Neural cell (in vitro differentiated cells): ENCODE results near the gene NELL1. TPM values are rescaled to one million over a fixed set of nuclear protein-coding genes. Genes with fewer than 3 reads are reported as not detected.

Experiments
- H2AFZ ChIP-seq: fragments of 200-600, 300-800 bp; sonication (generic), shearing (Covaris generic); 2 replicates; pipeline ENCODE4 v1.6.0; 2014; ENCODE audit warnings: low read depth, mild to moderate bottlenecking, antibody characterized with exemption, low read length, moderate library complexity
- H3F3A ChIP-seq: fragments of 200-600 bp; shearing (Covaris generic); 2 replicates; pipeline ENCODE4 v1.6.1; 2016; ENCODE audit warnings: mild to moderate bottlenecking, moderate library complexity, mixed read lengths, antibody characterized with exemption, low read length; ENCODE audit not compliant: insufficient read depth, poor library complexity, severe bottlenecking
- H3K27ac ChIP-seq: fragments of 200-600, 300-800 bp; sonication (generic), shearing (Covaris generic); 2 replicates; pipeline ENCODE4 v1.5.1; 2014; ENCODE audit warnings: mild to moderate bottlenecking, low read length, moderate library complexity
- H3K27me3 ChIP-seq: fragments of 300-800, 200-600 bp; sonication (generic), shearing (Covaris generic); 2 replicates; pipeline ENCODE4 v1.6.0; 2014; ENCODE audit warnings: mild to moderate bottlenecking, low read depth, low read length, moderate library complexity; ENCODE audit not compliant: insufficient read depth
- H3K36me3 ChIP-seq: fragments of 300-800, 200-600 bp; sonication (generic), shearing (Covaris generic); 2 replicates; pipeline ENCODE4 v1.5.1; 2014; ENCODE audit warnings: mild to moderate bottlenecking, antibody characterized with exemption, low read length, moderate library complexity; ENCODE audit not compliant: insufficient read depth
- H3K4me2 ChIP-seq: fragments of 300-800, 200-600 bp; sonication (generic), shearing (Covaris generic); 2 replicates; pipeline ENCODE4 v1.6.0; 2014; ENCODE audit warnings: mild to moderate bottlenecking, low read length
- H3K4me3 ChIP-seq: fragments of 300-800, 200-600 bp; sonication (generic), shearing (Covaris generic); 2 replicates; pipeline ENCODE4 v1.5.1; 2014; ENCODE audit warnings: mild to moderate bottlenecking, low read length, moderate library complexity
- H3K79me2 ChIP-seq: fragments of 200-600 bp; shearing (Covaris generic); replicated peaks from 2 replicates; pipeline ENCODE4 v1.6.0; 2014; ENCODE audit warnings: mild to moderate bottlenecking, low read length, moderate library complexity; ENCODE audit not compliant: insufficient read depth
- H3K9ac ChIP-seq: fragments of 300-800, 200-600 bp; sonication (generic), shearing (Covaris generic); 2 replicates; pipeline ENCODE4 v1.6.1; 2016; ENCODE audit warnings: mild to moderate bottlenecking, low read length, mixed read lengths
- H3K9me2 ChIP-seq: fragments of 200-600 bp; shearing (Covaris generic); 2 replicates; pipeline ENCODE4 v1.6.1; 2016; ENCODE audit warnings: mild to moderate bottlenecking, low read length, mixed read lengths; ENCODE audit not compliant: insufficient read depth
- H3K9me3 ChIP-seq: fragments of 200-600, 300-800 bp; sonication (generic), shearing (Covaris generic); 2 replicates; pipeline ENCODE4 v1.6.1; 2016; ENCODE audit warnings: mild to moderate bottlenecking, mixed run types, low read length, moderate library complexity, mixed read lengths
- H4K20me1 ChIP-seq: fragments of 200-600 bp; shearing (Covaris generic); 2 replicates; pipeline ENCODE4 v1.6.1; 2016; ENCODE audit warnings: mild to moderate bottlenecking, mixed run types; ENCODE audit not compliant: insufficient read depth
- EZH2 ChIP-seq: fragments of 200-600, 300-800 bp; shearing (Covaris generic), sonication (generic); IDR thresholded peaks from 2 replicates; pipeline ENCODE4 v1.6.1; 2014; ENCODE audit warnings: antibody characterized with exemption, low read length, borderline replicate concordance, mild to moderate bottlenecking; ENCODE audit not compliant: insufficient read depth, poor library complexity, severe bottlenecking
- MXI1 ChIP-seq: fragments of 450-650 bp; conservative IDR thresholded peaks from 2 replicates; pipeline ENCODE4 v1.6.1; 2014; ENCODE audit warnings: antibody characterized with exemption, mild to moderate bottlenecking; ENCODE audit not compliant: poor library complexity, severe bottlenecking
- POLR2AphosphoS5 ChIP-seq: IDR thresholded peaks from 2 replicates; pipeline ENCODE4 v1.6.1; 2012
- RAD21 ChIP-seq: fragments of 450-650 bp; conservative IDR thresholded peaks from 2 replicates; pipeline ENCODE4 v1.6.1; 2014; ENCODE audit warnings: antibody characterized with exemption, mild to moderate bottlenecking, moderate library complexity
- REST ChIP-seq: IDR thresholded peaks from 2 replicates; pipeline ENCODE4 v1.6.1; 2012; ENCODE audit warnings: borderline replicate concordance
- SMC3 ChIP-seq: fragments of 450-650 bp; conservative IDR thresholded peaks from 2 replicates; pipeline ENCODE4 v1.6.1; 2014; ENCODE audit warnings: antibody characterized with exemption, mild to moderate bottlenecking, moderate library complexity; ENCODE audit not compliant: poor library complexity
- TAF1 ChIP-seq: IDR thresholded peaks from 2 replicates; pipeline ENCODE4 v1.6.1; 2012; ENCODE audit warnings: low read depth
- polyA plus RNA-seq: library from polyadenylated mRNA; depleted of rRNA; stranded (reverse); fragments of >200 nt; gene quantifications from 2 replicates; pipeline ENCODE4 v1.2.3, GENCODE V29; 2014
- TF ChIP-seq, protein P1 (sequence below): fragments of 450-650 bp; IDR thresholded peaks from 2 replicates; pipeline ENCODE4 v1.5.1; 2014; ENCODE audit warnings: antibody characterized with exemption, mild to moderate bottlenecking, moderate library complexity; ENCODE audit not compliant: poor library complexity, severe bottlenecking

NELL1 gene
- polyA plus RNA-seq, 1 donor from 2014 or later = 70.4 TPM

- H3K9me3 ChIP-seq = no peaks in the 10 kb centered on the region
- no peak overlapping the region for H3K9ac ChIP-seq
- H2AFZ ChIP-seq = no peak overlapping the region
- no peak overlapping the region for H3K4me3 ChIP-seq
- no peak overlapping the region for H3K4me2 ChIP-seq
- no peaks in the 10 kb centered on the region for H3K36me3 ChIP-seq
- TF ChIP-seq REST = no peak
- TF ChIP-seq RAD21 = no peak
- no peak for TF ChIP-seq MXI1
- no peak for TF ChIP-seq TAF1
- TF ChIP-seq, protein P1, sequence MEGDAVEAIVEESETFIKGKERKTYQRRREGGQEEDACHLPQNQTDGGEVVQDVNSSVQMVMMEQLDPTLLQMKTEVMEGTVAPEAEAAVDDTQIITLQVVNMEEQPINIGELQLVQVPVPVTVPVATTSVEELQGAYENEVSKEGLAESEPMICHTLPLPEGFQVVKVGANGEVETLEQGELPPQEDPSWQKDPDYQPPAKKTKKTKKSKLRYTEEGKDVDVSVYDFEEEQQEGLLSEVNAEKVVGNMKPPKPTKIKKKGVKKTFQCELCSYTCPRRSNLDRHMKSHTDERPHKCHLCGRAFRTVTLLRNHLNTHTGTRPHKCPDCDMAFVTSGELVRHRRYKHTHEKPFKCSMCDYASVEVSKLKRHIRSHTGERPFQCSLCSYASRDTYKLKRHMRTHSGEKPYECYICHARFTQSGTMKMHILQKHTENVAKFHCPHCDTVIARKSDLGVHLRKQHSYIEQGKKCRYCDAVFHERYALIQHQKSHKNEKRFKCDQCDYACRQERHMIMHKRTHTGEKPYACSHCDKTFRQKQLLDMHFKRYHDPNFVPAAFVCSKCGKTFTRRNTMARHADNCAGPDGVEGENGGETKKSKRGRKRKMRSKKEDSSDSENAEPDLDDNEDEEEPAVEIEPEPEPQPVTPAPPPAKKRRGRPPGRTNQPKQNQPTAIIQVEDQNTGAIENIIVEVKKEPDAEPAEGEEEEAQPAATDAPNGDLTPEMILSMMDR = no peak
- no peak for TF ChIP-seq EZH2
- no peaks in the 10 kb centered on the region for H3K9me2 ChIP-seq
- no peaks in the 10 kb centered on the region for H4K20me1 ChIP-seq
- H3K79me2 ChIP-seq = no peaks in the 10 kb centered on the region
- no peak overlapping the region for H3K27ac ChIP-seq
- H3F3A ChIP-seq = no peaks in the 10 kb centered on the region
- no peaks in the 10 kb centered on the region for H3K27me3 ChIP-seq
Observed at GRCh38 chr11:21474529-21474928, 805.1 kb downstream of the NELL1 start.

DNA sequence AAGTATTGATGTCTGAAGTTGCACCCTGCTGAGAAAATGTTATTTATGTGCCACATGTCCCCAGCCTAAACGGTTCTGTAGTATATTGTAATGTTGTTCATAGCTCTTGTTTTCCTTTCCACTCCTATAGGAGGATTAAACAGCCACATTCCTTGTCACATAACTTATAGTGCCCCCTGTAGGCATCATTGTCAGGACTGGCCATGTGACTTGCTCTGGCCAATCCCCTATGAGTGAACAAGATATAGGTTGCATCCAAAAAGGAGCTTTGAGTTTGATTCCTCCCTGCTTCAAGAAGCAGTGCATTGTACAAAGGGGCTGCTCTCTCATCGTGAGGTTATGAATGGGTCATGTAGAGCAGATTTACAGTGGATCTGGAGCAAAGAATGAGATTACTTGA is 805.9 kb downstream of the NELL1 start:
- H3K9ac ChIP-seq = no peak overlapping the region
- no peaks in the 10 kb centered on the region for H3K27me3 ChIP-seq
- no peaks in the 10 kb centered on the region for H3K36me3 ChIP-seq
- no peaks in the 10 kb centered on the region for H3F3A ChIP-seq
- no peaks in the 10 kb centered on the region for H3K9me3 ChIP-seq
- H3K4me3 ChIP-seq = no peak overlapping the region
- H3K4me2 ChIP-seq = no peak overlapping the region
- no peak overlapping the region for H3K27ac ChIP-seq
- no peaks in the 10 kb centered on the region for H3K79me2 ChIP-seq
- H4K20me1 ChIP-seq = no peaks in the 10 kb centered on the region
- no peaks in the 10 kb centered on the region for H3K9me2 ChIP-seq
- TF ChIP-seq MXI1 (no peak), REST (no peak), POLR2AphosphoS5 (no peak), SMC3 (no peak), RAD21 (no peak)
- TF ChIP-seq, protein P1 = no peak
- no peak overlapping the region for H2AFZ ChIP-seq
